Measurements from ENCODE around the gene SLC48A1. TPM values are rescaled to one million over a fixed set of nuclear protein-coding genes. Genes with fewer than 3 reads are reported as not detected.

The SLC48A1 gene
- polyA plus RNA-seq, 10 donors = 9.7 to 13.8 (median 11.5) TPM

GRCh38 chr12:47822401-47822800 lies 49.4 kb downstream of the SLC48A1 start:
- peak in 2 of 3 donors; percentile 68 to 70 for DNase-seq

- no peak for DNase-seq
These were observed 49.8 kb downstream of the SLC48A1 start for GRCh38 chr12:47822863-47823262.

GRCh38 chr12:47823422-47824086 lies 50.5 kb downstream of the SLC48A1 start:
- no peak for DNase-seq

- no peak for DNase-seq
These were observed 51.2 kb downstream of the SLC48A1 start for GRCh38 chr12:47824198-47824597.

GRCh38 chr12:47824635-47825034 lies 51.6 kb downstream of the SLC48A1 start:
- no peak for DNase-seq

GRCh38 chr12:47825173-47825639 lies 52.2 kb downstream of the SLC48A1 start:
- DNase-seq = peak in 1 of 3 donors; percentile 54

- peak in 1 of 3 donors; percentile 86 for DNase-seq
These were observed 55.3 kb downstream of the SLC48A1 start for GRCh38 chr12:47828008-47828975.

- DNase-seq = peak in 1 of 3 donors; percentile 78
These were observed 56.0 kb downstream of the SLC48A1 start for GRCh38 chr12:47828976-47829482.

- no peak for DNase-seq
These were observed 56.5 kb downstream of the SLC48A1 start for GRCh38 chr12:47829584-47829983.

Other genes with a start within 250 kb of the SLC48A1 start
- gene RPAP3, start 67.2 kb upstream of the SLC48A1 start, polyA plus RNA-seq (ENCODE audit: insufficient read length in 10 of 10) = 10 to 100 TPM; 21.0 to 32.9 (median 28.2) TPM
- 1 to 10 TPM in 1 of 10 donors, under 1 TPM in 9; 0.19 to 1.8 (median 0.32) TPM for gene ENDOU, start 47.7 kb upstream of the SLC48A1 start, polyA plus RNA-seq (ENCODE audit: insufficient read length in 10 of 10)
- gene RAPGEF3, start 14.4 kb upstream of the SLC48A1 start, polyA plus RNA-seq (ENCODE audit: insufficient read length in 10 of 10) = 10 to 100 TPM in 5 of 10 donors, 1 to 10 TPM in 5; 6.8 to 18.9 (median 9.7) TPM
- gene HDAC7, start 46.7 kb downstream of the SLC48A1 start, polyA plus RNA-seq (ENCODE audit: insufficient read length in 10 of 10) = 10 to 100 TPM; 51.6 to 87.4 (median 59.9) TPM
- gene VDR, start 131.8 kb downstream of the SLC48A1 start, polyA plus RNA-seq (ENCODE audit: insufficient read length in 10 of 10) = 1 to 10 TPM in 1 of 10 donors, under 1 TPM in 9; 0.21 to 1.5 (median 0.44) TPM
- gene TMEM106C, start 190.4 kb downstream of the SLC48A1 start, polyA plus RNA-seq (ENCODE audit: insufficient read length in 10 of 10) = 10 to 100 TPM; 51.6 to 67.5 (median 57.6) TPM
- 10 to 100 TPM in 8 of 10 donors, 1 to 10 TPM in 2; 5.5 to 83.1 (median 39.5) TPM for gene COL2A1, start 231.2 kb downstream of the SLC48A1 start, polyA plus RNA-seq (ENCODE audit: insufficient read length in 10 of 10)